IMR-90 (cell line): ENCODE data around the gene NBEA.

Experiments used
- BHLHE40 ChIP-seq: fragments of 150-350 bp; IDR thresholded peaks from 2 replicates; pipeline ENCODE4 v1.6.1; 2016; ENCODE audit warnings: mild to moderate bottlenecking, low read depth, low read length
- CHD1 ChIP-seq: IDR thresholded peaks from 2 replicates; pipeline ENCODE4 v1.6.1; 2012; ENCODE audit warnings: low read depth, low read length, improper control_type of control experiment
- FOS ChIP-seq: fragments of 150-350 bp; IDR thresholded peaks from 2 replicates; pipeline ENCODE4 v1.6.1; 2016; ENCODE audit warnings: low read depth, low read length
- MAZ ChIP-seq: IDR thresholded peaks from 2 replicates; pipeline ENCODE4 v1.6.1; 2012; ENCODE audit warnings: low read depth, mild to moderate bottlenecking, low read length, improper control_type of control experiment, moderate library complexity, borderline replicate concordance
- MXI1 ChIP-seq: IDR thresholded peaks from 2 replicates; pipeline ENCODE4 v1.6.1; 2012; ENCODE audit warnings: low read depth, mild to moderate bottlenecking, low read length, moderate library complexity, borderline replicate concordance
- POLR2A ChIP-seq: IDR thresholded peaks from 2 replicates; pipeline ENCODE4 v1.6.1; 2012; ENCODE audit warnings: mild to moderate bottlenecking, low read depth, low read length
- RAD21 ChIP-seq: IDR thresholded peaks from 2 replicates; pipeline ENCODE4 v1.6.1; 2012; ENCODE audit warnings: low read length, improper control_type of control experiment
- SMC3 ChIP-seq: fragments of 150-350 bp; IDR thresholded peaks from 2 replicates; pipeline ENCODE4 v1.6.1; 2016; ENCODE audit warnings: low read depth, mild to moderate bottlenecking, antibody characterized with exemption, low read length, moderate library complexity
- TF ChIP-seq, protein P1 (sequence below): conservative IDR thresholded peaks from 2 replicates; pipeline ENCODE4 v1.5.1; 2012; ENCODE audit warnings: mild to moderate bottlenecking, low read depth, low read length, improper control_type of control experiment
- TF ChIP-seq, protein P2 (sequence below): fragments of 150-350 bp; IDR thresholded peaks from 2 replicates; pipeline ENCODE4 v1.6.1; 2017; ENCODE audit warnings: mild to moderate bottlenecking, antibody characterized with exemption, low read length, low read depth

GRCh38 chr13:35700671-35701070 lies 758.6 kb downstream of the NBEA start:
- TF ChIP-seq, protein P1, sequence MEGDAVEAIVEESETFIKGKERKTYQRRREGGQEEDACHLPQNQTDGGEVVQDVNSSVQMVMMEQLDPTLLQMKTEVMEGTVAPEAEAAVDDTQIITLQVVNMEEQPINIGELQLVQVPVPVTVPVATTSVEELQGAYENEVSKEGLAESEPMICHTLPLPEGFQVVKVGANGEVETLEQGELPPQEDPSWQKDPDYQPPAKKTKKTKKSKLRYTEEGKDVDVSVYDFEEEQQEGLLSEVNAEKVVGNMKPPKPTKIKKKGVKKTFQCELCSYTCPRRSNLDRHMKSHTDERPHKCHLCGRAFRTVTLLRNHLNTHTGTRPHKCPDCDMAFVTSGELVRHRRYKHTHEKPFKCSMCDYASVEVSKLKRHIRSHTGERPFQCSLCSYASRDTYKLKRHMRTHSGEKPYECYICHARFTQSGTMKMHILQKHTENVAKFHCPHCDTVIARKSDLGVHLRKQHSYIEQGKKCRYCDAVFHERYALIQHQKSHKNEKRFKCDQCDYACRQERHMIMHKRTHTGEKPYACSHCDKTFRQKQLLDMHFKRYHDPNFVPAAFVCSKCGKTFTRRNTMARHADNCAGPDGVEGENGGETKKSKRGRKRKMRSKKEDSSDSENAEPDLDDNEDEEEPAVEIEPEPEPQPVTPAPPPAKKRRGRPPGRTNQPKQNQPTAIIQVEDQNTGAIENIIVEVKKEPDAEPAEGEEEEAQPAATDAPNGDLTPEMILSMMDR: no peak
- no peak for TF ChIP-seq POLR2A
- no peak for TF ChIP-seq MXI1
- no peak for TF ChIP-seq BHLHE40
- no peak for TF ChIP-seq CHD1
- TF ChIP-seq, protein P2, sequence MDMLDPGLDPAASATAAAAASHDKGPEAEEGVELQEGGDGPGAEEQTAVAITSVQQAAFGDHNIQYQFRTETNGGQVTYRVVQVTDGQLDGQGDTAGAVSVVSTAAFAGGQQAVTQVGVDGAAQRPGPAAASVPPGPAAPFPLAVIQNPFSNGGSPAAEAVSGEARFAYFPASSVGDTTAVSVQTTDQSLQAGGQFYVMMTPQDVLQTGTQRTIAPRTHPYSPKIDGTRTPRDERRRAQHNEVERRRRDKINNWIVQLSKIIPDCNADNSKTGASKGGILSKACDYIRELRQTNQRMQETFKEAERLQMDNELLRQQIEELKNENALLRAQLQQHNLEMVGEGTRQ: no peak
- no peak for TF ChIP-seq RAD21
- TF ChIP-seq FOS: no peak
- TF ChIP-seq MAZ: no peak
- no peak for TF ChIP-seq SMC3
